HEK293T (cell line): ENCODE results near the gene DDT.

ENCODE experiments used
- FOXM1 ChIP-seq: fragments of 450-650 bp; IDR thresholded peaks from 2 replicates; pipeline ENCODE4 v1.6.1; 2017; ENCODE audit warnings: mild to moderate bottlenecking, borderline replicate concordance
- LEF1 ChIP-seq: fragments of 450-650 bp; IDR thresholded peaks from 2 replicates; pipeline ENCODE4 v1.6.1; 2017; ENCODE audit warnings: mild to moderate bottlenecking, borderline replicate concordance
- NFRKB ChIP-seq: fragments of 450-650 bp; IDR thresholded peaks from 2 replicates; pipeline ENCODE4 v1.6.1; 2016; ENCODE audit warnings: mild to moderate bottlenecking, moderate library complexity

GRCh38 chr22:24011735-24012068, 37.5 kb upstream of the DDT start:
- no peak for TF ChIP-seq FOXM1
- TF ChIP-seq NFRKB = no peak
- TF ChIP-seq LEF1 = no peak
